Posterior cingulate gyrus (tissue), 11 donors: ENCODE measurements around the gene CADM2.
A peak's percentile ranks its signal among the peaks of the same experiment; 100 is the strongest.
"Not testable (repeated sequence)": the region's sequence is repeated elsewhere in the genome, so short reads cannot be mapped to it uniquely, and the experiment has no call there.

Experiments used
- DNase-seq, 10 donors: peaks; one replicate each; pipeline versions ENCODE4 v3.0.0 to v3.0.0-alpha.2; 2020 to 2021; ENCODE audit warnings: mixed read lengths in 3 of 10
- intact Hi-C: fragments of 100-400 bp; cut with DNase I; formaldehyde crosslinking; loops from one replicate; pipeline ENCODE4 v1.15.1; 2023

CADM2 gene

GRCh38 chr3:84958495-84959469 is at the start of gene CADM2:
TSS of gene CADM2 (plus strand) at chr3:84958989.
- intact Hi-C loops, result loop anchor here (5.0 kb wide), 1 partner anchor 411 kb away; no protein-coding TSS in a partner anchor

GRCh38 chr3:84918592-84918991 is 40.2 kb upstream of the CADM2 start:
- intact Hi-C loops, result not testable (repeated sequence)
- peak in 1 of 10 donors; percentile 63 for DNase-seq

More at GRCh38 chr3:84958495-84959469, at the start of gene CADM2:
- DNase-seq, result peak; percentile 91 to 99 (median 94)

GRCh38 chr3:84922682-84923081 is 36.1 kb upstream of the CADM2 start:
- no peak for DNase-seq
- intact Hi-C loops, result no loop called here

- intact Hi-C loops, result no loop called here
- DNase-seq, result no peak
Measured at GRCh38 chr3:84925571-84925970, 33.2 kb upstream of the CADM2 start.

DNA sequence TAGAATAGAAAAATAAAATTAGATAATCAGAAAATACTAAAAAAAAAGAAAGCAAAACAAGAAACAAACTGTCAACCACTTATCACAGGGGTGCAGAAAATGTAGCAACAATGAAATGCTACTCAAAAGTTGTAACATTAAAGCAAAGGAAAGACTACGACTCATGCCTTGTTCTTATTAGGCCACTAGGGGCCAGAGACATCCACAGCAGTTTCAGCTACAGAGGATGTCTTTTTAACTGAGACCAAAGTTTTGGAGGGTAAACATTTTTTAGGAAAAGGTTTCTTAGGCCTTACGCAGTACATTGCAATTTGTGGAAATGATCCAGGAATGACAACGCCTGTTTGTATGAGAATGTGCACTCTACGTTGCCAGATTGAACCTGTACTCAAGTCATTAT is 15.4 kb upstream of the CADM2 start:
- DNase-seq, result no peak
- intact Hi-C loops, result no loop called here

GRCh38 chr3:84946240-84946639 is 12.5 kb upstream of the CADM2 start:
- intact Hi-C loops, result no loop called here
- DNase-seq, result no peak

DNA sequence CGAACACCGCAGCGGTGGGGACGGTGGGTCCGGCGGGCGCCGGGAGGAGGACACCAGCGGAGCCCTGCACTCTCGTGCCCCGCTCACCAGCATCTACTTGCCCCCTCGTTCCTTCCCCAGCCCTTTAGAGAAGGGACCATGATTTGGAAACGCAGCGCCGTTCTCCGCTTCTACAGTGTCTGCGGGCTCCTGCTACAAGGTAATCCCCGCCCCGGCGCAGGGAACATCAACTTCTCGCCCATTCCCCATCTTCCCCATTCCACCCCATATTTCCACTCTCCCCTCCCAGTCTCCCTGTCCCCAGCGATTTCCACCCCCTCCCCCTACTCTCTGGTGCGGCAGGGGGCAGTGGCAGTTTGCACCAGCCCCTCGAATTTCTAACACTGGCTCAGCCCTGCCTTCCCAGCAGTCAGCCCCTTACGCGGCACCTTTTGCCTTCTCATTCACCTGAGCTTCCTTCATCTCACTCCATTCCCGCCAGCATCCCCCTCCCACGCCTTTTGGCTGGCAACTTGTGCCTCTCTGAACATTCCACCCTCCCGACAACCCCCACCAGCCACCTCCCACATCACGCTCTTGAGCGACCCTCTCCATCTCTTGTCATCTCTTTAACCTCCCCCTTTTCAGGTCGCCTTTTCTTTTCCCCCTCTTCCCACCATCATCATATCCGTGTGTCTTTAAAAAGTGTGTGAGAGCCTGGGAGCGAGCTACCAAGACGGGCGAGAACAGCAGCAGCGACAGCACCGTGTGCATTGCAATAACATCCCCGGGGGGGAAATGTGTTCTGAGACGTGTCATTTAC is 882 bp downstream of the CADM2 start:
- peak in 9 of 10 donors; percentile 31 to 89 (median 37) for DNase-seq
- intact Hi-C loops, result loop anchor here (5.0 kb wide), 2 partner anchors 412 to 618 kb away; no protein-coding TSS in a partner anchor

GRCh38 chr3:84960581-84960980 is 1.8 kb downstream of the CADM2 start:
- peak in 2 of 10 donors; percentile 25 to 81 for DNase-seq
- intact Hi-C loops, result loop anchor here (5.0 kb wide), 1 partner anchor 617 kb away; no protein-coding TSS in a partner anchor

GRCh38 chr3:84961011-84961410 is 2.2 kb downstream of the CADM2 start:
- intact Hi-C loops, result loop anchor here (5.0 kb wide), 1 partner anchor 616 kb away; no protein-coding TSS in a partner anchor
- DNase-seq, result no peak

GRCh38 chr3:84961521-84962255 is 2.9 kb downstream of the CADM2 start:
- DNase-seq, result peak in 9 of 10 donors; percentile 28 to 90 (median 39)

GRCh38 chr3:84962415-84962814 is 3.6 kb downstream of the CADM2 start:
- intact Hi-C loops, result loop anchor here (5.0 kb wide), 1 partner anchor 615 kb away; no protein-coding TSS in a partner anchor
- peak in 1 of 10 donors; percentile 49 for DNase-seq

More at GRCh38 chr3:84961521-84962255, 2.9 kb downstream of the CADM2 start:
- intact Hi-C loops, result loop anchor here (5.0 kb wide), 1 partner anchor 616 kb away; no protein-coding TSS in a partner anchor

- intact Hi-C loops, result loop anchor here (5.0 kb wide), 1 partner anchor 614 kb away; no protein-coding TSS in a partner anchor
- DNase-seq, result no peak
Measured at GRCh38 chr3:84963137-84963536, 4.3 kb downstream of the CADM2 start.

DNA sequence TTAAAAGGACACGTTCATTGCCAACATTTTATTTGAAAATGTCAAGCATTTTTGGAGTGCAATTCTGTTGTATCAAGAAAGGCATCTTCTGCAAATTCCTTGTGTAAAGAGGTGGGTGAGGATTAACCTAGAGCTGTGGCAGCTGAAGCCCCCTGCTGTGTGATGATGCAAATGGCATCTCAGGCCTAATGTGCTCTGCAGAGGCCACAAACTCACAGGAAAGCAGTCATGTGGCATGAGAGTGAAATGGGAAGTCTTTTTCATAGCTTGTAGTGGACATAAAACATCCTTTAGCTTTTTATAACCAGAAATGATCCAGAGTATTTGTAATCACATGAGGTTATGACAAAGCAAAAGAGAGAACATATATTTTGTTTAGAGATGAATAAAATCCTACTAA is 6.4 kb downstream of the CADM2 start:
- intact Hi-C loops, result no loop called here
- peak in 5 of 10 donors; percentile 23 to 91 (median 46) for DNase-seq

GRCh38 chr3:84967767-84968581 is 9.2 kb downstream of the CADM2 start:
- peak in 2 of 10 donors; percentile 44 to 52 for DNase-seq
- intact Hi-C loops, result no loop called here

DNA sequence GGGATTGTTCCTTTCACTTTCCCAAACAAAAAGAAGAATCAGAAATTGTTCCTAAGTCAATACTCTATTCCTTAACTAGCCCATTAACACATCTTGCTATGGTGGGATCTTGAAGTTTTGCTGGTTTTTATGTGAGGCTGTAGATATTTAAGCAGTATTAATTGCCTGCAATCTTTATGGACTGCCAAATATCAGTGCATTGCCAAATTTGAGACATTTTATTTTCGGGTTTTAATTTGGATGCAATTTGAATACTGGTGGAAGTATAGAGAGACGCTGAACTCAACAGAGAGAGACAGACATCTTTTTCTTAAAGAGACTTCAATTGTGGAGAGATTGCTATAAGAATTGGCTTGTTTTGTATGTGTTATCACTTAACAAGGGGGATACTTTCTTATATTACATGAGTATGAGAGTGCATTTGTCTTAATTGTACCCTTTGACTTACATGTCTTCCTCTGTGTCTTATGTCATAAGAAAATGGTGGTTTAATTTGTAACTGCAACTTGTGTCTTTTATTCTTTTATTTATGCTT is 10.0 kb downstream of the CADM2 start:
- DNase-seq, result no peak
- intact Hi-C loops, result no loop called here

- no peak for DNase-seq
- intact Hi-C loops, result loop anchor here (5.0 kb wide), 2 partner anchors 368 to 383 kb away; no protein-coding TSS in a partner anchor
Measured at GRCh38 chr3:84974347-84974746, 15.6 kb downstream of the CADM2 start.

DNA sequence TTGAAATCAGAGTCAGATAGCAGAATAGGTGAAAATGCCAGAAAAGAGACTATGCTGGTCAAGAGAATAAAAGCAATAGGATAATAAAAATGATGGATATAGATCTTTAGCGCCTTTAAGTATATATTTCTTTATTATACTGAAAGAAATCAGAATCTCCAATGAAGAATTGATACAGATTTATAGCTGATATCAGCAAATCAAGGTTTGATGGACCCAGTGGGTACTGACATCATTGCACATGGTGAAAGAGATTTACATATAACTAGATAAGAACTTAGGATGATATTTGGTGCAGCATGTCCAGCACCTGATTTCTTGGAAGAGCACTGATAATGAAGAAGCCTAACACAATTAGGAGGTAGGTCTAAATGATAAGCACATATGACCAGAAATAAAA is 18.2 kb downstream of the CADM2 start:
- intact Hi-C loops, result no loop called here
- no peak for DNase-seq

DNA sequence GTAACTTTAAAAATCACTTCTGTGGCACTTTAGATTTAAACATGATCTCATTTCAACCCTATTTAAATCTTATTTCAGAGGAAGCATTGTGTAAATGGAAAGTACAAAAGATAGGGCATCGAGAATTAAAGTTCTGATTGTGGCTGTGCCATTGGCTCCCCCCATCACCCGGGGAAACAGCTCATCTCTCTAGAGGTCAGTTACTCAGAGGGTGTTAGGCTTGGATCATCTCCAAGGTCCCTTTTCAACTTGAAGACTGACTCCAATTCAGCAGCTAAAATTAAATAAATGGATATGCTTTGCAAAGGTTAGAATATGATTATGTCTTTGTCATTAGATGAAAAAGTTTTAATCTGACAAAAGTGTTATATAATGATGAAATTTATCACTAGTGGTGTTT is 20.1 kb downstream of the CADM2 start:
- intact Hi-C loops, result no loop called here
- peak in 1 of 10 donors; percentile 43 for DNase-seq

GRCh38 chr3:84980011-84980410 is 21.2 kb downstream of the CADM2 start:
- intact Hi-C loops, result no loop called here
- DNase-seq, result peak; percentile 40 to 94 (median 66)
